HG02588 (cell line): ENCODE data around the gene RNPEPL1.

Source experiments
- ATAC-seq: cut with Tn5 transposase; IDR thresholded peaks from one replicate; pipeline ENCODE4 v1.9.1; 2021; ENCODE audit warnings: mild to moderate bottlenecking, moderate library complexity; ENCODE audit not compliant: unreplicated experiment

RNPEPL1 gene

GRCh38 chr2:240576036-240576435 lies 7.8 kb downstream of the RNPEPL1 start:
- ATAC-seq = no peak

DNA sequence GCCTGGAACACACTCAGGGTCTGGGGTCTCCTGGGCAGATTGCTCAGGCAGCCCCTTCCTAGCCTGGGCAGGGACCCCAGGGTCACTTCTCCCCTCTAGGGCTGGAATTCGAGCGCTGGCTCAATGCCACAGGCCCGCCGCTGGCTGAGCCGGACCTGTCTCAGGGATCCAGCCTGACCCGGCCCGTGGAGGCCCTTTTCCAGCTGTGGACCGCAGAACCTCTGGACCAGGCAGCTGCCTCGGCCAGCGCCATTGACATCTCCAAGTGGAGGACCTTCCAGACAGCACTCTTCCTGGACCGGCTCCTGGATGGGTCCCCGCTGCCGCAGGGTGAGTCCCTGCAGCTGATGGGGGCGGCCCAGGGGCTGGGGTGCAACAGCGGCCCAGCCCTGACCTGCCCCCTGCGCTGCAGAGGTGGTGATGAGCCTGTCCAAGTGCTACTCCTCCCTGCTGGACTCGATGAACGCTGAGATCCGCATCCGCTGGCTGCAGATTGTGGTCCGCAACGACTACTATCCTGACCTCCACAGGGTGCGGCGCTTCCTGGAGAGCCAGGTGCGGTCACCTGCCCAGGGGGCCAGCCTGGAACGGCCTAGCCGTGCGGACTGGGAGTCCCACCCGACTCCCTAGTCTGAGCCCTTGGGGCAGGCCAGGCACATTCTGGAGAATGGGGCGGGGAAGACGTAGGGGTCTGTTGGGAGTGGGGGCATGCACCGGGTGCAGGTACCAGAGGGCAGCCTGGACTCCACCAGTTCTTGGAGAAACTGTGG lies 8.3 kb downstream of the RNPEPL1 start:
- ATAC-seq = no peak

DNA sequence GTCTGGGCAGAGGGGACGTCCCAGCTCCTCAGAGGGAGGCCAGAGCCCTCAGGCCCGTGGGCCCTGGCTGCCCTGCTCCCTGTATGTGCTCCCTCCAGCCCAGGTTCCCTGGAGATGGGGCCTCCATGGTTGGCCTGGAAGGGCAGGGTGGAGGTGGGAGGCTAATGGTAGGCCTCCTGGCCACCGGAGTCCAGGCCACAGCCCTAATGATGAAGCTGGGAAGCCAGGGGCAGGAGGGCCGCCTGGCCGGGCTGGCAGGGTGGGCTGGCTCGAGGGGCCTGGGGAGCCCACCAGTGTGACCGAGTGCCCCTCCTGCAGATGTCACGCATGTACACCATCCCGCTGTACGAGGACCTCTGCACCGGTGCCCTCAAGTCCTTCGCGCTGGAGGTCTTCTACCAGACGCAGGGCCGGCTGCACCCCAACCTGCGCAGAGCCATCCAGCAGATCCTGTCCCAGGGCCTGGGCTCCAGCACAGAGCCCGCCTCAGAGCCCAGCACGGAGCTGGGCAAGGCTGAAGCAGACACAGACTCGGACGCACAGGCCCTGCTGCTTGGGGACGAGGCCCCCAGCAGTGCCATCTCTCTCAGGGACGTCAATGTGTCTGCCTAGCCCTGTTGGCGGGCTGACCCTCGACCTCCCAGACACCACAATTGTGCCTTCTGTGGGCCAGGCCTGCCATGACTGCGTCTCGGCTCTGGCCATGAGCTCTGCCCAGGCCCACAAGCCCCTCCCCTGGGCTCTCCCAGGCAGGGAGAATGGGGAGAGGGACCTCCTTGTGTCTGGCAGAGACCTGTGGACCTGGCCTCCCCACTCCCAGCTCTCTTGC lies 9.2 kb downstream of the RNPEPL1 start:
- no peak for ATAC-seq

GRCh38 chr2:240578110-240578450 lies 9.8 kb downstream of the RNPEPL1 start:
- no peak for ATAC-seq

- ATAC-seq = no peak
Measured at GRCh38 chr2:240578488-240578887, 10.2 kb downstream of the RNPEPL1 start.

- no peak for ATAC-seq
Measured at GRCh38 chr2:240579071-240579762, 10.9 kb downstream of the RNPEPL1 start.

DNA sequence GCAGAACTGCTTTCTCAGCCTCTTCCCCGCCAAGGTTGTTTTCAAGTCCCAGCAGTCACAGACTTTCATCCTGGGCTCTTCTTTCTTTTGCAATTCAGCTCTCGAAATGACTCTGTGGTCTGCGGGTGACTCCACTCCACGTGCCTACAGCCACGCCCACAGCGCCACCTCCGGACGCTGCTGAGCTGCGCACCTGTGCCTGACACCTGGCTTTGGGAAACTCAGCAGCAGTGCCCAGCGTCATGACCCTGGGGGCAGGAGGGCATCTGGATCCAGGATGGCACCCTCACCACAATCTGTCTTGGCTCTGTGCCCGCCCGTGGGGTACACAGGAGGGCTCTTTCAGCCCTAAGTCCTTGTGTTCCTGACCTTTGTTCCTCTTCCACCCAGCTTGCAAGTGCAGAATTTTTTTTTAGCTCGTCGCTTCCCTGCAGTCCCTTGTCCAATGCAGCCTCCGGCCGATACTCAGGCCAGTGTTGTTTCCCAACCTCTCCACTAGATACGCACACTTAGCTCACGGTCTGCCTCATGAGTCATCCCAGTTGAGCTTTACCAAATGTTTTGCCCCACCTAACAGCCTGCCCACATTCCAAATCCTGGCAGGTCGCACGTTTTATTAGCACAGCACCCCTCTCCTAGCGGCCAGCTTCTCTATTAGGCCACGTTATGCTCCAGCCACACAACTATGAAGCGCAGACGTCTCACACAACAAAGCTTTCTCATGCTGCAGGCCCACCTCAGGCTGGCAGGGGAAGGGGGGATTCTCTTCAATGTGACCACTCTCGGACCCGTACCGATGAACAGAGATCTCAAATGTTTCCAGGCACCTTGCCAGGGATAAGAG lies 11.7 kb downstream of the RNPEPL1 start:
- ATAC-seq = no peak

DNA sequence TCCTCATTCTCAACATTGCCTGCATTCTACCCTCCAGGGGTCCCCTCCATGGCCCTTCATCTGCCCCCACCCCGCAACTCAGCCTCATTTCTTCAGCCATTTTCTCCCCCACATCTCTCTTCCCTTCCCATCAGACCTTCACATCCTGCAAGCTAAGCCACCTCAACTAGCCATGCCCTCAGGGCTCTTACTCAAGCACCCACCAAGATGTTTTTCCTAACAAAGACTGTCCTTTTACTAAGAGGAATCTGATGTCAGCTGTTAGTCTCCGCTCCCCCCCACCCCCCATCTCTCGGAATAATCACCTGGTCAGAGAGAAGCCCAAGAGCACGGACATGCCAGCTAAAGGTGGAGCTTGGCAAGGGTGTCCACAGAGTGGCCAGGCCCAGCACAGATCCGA lies 13.5 kb downstream of the RNPEPL1 start:
- ATAC-seq = no peak

DNA sequence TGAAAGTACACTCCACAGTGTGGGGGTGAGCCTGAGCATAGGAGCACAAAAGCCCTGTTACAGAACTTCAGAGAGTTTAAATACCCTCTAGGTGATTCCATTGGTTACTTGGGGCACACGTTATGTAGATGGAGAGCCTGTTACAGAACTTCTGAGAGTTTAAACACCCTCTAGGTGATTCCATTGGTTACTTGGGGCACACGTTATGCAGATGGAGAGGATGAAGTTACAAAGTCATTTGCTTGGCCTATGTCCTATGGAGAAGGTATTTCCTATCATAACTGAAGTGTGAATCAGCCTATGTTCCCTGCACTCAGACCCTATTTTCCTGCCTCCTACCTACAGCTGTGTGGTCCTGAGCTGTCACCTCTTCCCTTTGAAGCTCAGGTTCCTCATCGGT lies 14.5 kb downstream of the RNPEPL1 start:
- no peak for ATAC-seq

GRCh38 chr2:240583774-240584173 lies 15.5 kb downstream of the RNPEPL1 start:
- no peak for ATAC-seq

DNA sequence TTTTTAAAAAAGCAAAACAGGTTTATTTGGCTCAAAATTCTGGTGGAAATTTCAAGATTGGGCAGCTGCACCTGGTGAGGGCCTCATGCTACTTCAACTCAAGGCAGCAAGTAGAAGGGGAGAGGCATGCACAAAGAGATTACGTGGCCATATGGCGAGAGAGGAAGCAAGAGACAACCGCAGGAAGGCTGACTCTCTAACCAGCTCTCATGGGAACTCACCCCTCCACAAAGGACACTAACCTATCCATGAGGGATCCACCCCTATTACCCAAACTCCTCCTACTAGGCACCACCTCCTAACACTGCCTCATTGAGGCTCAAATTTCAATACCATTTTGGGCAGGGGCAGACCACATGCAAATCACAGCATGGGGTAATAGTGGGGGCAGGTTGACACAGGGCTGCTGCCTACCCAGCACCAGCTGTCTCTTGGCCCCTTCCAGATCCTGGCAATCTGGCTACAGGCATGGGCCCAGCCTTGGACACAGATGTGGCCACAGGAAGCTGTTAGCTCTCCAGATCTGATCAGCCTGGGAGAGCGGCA lies 16.3 kb downstream of the RNPEPL1 start:
- peak; percentile 51 for ATAC-seq

DNA sequence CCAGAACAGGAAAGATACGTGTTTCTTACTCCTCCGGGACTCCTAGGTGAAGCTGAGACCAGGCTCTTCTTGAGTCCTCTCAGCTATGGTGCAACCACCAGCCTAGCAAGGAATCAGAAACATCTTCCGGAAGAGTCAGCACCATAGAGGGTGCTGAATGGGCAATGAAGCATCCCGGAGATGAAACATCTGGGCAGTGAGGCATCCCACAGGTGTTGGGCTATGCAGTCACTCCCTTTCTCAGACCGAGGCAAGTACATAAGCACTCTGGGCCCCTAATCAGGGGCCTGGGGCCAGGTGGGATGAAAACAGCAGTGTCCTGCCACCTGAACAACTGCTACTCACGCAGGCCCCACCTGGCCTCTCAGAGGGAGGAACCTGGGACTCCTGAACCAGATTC lies 16.8 kb downstream of the RNPEPL1 start:
- peak; percentile 11 for ATAC-seq

- ATAC-seq = no peak
Measured at GRCh38 chr2:240585681-240586197, 17.5 kb downstream of the RNPEPL1 start.

DNA sequence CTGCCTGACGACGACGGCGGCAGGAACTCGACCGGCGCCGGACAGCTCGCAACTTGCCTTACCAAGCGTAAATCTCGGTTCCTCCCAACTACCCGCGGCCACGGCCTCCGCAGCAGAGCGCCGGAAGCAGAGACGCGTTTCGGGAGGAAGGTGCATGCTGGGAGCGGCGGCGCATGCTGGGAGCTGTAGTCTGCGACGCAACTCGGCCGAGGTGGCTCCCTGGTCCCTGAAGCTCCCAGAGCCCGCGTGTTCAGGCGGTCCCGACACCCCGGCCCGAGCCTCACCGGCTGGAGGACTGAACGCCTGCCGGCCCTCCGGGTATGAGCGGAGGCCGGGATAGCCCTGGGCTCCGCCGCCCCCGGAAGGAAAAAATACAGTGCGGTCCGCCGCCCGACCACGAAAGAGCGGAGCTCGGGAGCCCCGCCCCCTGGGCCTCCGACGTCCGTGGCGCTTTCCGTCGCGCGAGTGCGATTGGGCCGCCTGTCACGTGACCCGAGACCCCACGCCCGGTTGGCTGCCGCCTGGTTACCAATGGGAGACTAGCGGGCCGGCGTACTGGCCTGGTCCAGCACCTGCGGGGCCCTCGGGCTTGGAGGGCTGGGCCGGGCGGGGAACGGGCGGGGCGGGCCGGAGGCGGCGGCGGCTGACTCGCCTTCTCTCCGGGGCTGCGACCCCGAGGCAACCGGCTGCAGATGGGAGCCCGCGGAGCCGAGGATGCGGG lies 18.1 kb downstream of the RNPEPL1 start, which contains the start of gene CAPN10:
Gene CAPN10, plus strand, starts transcription at position 537 of the 721 bp plus-strand sequence. Its CDS starts 178 bp downstream, at position 715.
- peak; percentile 64 for ATAC-seq

DNA sequence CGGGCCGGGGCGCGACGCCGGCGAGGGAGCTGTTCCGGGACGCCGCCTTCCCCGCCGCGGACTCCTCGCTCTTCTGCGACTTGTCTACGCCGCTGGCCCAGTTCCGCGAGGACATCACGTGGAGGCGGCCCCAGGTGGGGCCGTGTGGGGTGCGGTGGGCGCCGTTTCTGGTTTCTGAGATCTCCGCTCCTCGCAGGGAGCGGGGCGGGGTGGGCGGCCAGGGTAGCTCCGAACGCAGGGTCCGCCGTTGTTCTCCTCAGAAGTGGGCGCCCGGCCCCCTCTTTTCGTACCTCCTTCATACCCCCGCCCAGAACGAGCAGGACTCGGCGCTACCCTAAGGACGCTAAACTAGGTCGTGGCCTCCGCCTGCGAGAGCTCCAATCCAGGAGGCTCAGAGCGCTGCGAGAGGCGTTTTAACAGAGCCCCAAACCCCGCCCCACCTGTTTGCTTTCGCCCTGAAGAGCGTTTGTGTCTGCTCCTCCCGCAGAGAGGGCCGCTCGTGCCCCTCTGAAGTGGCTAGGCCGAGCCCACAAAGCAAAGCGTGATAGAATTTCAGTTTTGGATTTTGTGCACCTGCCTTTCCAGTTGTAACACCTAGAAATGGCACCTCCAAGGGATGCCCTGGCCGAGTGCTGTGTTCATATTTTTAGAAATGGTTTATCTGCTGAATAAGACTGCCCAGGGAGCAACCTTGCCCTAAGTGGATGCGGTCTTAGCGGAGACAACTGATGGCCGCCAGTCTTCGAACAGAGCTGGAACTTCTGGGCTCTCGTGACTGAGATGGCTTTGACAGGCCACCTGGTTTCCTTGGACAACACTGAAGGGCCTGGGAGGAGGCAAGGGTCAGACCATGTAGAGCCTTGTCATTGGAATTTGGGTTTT lies 18.9 kb downstream of the RNPEPL1 start:
- ATAC-seq = no peak

DNA sequence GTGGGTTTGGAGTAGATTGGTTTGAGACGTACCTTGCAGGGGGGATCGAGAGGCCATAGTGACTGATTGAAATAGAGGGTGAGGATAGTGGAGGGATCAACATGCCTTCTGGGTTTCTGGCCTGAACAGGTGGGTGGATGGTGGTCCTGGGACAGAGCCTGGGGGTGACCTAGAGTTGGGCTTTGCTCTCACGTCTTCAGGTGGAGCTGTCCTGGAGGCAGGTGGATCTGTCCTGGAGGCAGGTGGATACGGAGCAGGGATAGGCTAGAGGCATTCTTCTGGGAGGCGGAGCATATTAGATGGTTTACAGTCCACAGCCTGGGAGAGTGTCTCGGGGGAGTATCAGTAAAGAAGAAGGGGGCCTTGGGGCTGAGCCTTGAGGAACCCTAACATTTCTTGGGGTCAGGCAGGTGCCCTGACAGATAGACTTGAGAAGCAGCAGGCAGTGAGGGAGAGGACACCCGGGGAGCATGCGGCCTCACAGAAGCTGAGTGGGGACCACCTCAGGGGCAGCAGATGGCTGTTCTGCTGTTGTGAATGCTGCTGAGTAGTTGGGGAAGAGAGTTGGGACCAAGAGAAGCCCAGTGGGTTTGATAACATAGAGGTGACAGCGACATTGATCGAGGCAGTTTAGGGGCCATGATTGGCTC lies 19.8 kb downstream of the RNPEPL1 start:
- ATAC-seq = no peak

DNA sequence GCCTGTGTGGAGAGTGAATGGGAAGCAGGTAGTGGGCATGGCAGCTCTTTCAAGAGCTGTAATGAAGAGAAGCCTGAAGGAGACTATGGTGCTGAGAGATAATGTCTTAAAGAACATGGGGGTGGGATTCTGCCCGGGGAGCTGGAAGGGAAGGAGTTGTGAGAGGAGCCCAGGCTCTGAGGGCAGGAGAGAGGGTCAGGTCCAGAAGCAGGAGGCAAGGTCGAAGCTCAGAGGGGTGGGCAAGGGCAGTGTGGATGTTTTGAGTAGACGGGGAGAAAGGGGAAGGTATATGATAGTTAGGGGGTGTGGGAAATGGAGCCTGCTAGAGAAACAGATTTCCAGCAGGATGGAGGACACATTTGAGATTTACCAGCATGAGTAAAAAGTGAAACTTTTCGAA lies 20.4 kb downstream of the RNPEPL1 start:
- ATAC-seq = no peak

DNA sequence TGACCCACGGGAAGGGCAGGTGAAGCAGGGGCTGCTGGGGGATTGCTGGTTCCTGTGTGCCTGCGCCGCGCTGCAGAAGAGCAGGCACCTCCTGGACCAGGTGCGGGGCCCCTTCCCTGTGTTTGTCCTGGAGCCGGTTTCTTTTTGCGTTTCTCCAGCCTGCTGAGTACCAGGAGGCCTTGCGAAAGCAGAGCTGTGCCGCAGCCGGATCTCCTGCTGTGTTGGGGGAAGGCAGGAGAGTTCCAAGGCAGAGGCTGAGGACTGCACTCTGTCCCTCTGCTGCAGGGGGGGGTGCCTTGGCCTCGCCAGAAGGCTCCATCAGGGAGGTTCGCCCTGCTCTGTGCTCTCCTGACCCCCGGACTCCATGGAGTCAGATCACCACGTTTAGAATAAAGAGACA lies 21.1 kb downstream of the RNPEPL1 start:
- ATAC-seq = no peak
